ENCODE measurements around the gene MARCHF3.
"Not testable (repeated sequence)": the region's sequence is repeated elsewhere in the genome, so short reads cannot be mapped to it uniquely, and the experiment has no call there.

MARCHF3 gene

DNA sequence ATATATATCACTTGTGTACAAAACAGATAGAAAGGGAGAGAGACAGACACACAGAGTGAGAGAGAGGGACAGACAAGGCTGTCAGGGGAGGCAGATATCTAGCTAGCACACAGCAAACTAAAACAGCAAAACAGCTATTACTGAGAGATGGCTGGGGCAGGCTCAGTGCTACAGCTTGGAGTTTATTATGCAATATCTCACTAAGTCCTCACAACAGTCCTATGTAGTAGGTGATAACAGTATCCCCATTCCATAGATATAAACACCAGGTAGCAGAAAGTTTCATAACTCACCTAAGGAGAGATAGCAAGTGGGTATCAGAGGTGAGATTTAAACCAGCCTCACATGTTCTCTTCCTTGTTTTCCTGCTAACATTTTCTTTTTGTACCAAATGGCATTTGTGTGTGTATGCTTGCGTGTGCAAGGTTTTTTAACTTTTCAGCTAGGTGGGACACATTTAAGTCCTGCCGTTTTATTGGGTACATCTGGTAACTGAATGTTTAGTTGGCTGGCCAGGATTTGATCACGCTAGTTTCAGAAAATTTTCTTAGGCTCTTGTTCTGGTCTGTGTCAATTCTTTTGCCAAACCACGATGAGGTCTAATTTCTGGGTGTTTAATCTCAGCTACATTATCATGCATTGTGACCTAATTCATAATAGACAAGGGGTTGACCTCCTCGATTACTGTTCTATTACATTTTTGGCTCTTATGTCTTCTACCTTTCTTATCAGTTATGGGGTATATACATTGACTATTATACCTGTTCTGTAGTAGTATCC, 148.3 kb downstream of the MARCHF3 start:
- DNase-seq: no peak

DNA sequence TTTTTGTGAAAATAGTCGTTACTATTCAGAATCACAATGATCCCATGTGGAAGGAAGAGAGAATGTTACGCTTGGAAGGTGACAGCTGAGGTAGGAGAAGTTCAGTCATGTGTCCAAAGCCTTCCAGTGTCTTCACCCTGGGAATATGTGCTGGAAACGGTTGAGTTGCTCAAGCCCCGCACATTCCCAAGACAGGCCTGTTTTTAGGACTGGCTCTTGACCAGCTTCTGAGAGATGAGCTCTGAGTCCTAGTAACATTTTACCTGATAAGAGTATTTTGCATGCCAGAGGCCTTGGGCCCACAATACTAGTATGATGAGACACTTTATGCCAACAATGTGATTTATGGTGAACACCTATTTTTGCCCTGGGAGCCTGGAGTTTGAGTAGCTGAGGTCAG, 151.7 kb downstream of the MARCHF3 start:
- DNase-seq: no peak

DNA sequence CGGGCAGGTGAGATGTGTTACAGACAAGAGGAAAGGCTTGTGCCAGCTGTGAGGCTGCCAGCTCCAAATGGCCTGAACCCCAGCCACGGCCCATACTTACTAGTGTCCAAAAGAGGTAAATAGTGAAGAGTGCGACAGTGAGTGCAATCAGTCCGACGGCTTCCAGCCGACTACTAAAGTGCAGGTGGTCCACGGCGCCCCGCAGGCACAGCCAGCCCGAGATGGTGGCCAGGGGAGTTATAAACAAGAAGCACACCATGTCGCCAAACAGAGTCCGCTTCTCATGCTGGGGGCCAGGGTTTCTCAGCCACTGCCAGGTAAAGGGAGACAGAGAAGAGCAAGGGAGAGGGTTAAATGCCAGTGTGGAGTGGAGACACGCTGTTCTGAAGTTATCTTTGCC, 152.3 kb downstream of the MARCHF3 start:
- no peak for DNase-seq

DNA sequence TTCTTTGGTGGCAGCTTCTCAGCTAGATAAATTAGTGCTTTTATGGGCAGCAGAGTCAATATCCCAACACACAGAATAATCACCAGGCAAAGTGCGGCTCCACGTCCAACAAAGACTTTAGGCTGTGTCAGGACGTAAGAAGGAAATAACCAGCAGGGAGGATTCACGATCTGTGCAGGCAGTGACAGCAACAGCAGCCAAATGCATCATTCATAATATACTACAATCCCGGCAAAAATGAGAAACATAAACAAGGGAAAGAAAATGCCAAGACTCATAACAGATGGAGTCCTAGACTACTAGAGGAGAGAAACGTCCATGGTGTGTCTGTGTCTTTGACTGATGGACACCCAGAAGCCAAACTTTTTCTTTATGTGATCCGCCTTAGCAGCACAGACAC, 152.8 kb downstream of the MARCHF3 start:
- DNase-seq: no peak

DNA sequence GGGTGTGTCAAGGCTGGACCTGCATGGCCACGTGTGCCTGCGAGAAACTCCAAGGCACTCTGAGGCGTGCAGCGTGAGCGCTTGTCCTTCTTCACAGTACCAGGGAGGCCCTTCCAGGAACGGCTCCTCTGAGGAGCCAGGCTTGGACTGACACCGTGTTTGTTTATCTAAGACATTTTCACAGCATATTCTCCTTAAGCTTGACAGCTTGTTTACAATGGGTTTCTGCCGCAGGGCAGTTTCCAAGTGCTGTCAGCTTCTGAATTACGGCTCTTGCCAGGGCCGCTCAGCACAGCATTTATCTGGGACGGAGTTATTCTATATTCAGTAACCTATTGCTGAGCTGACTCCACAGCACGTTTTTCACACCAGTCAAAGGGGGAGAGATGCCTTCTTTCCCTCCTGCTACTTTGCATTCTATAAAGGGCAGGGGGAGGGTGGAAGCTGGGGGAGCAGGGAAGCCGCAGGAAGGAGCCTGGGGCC, 155.0 kb downstream of the MARCHF3 start:
- no peak for DNase-seq

DNA sequence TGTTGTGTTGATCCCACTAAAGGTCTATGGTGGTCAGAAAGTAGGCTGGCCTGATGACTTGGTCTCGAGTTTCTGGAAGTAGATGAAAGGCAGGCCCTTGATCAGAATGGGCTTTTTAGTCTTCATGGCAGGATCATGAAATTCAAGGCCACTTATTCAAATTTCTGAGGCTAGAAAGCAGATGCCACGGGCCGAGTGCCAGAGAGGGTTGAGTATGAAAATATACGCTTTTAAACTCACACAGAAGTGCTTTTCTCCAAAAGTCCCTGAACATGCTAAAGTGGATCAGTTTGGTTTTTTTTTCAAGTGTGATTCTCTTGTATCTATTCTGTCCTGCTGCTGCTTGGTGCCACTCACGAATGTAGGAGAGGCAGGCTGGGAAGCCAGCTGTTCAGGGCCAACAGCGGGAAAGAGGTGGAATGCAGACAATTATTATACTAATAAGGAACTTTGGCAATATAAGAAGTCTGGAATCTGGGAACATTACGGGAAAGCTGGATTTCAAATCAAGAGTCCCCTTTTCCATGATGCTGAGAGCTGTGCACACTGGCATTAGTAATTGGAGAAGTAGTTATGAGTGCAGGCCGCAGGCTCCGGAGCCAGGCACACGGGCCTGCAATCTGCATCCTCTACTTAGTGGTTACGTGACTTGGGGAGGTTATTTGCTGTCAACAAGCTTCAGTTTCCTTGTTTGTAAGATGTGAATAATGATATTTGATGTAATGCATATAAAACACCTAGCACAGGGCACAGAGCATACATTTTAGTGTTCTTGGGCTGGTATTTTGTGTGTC, 157.6 kb downstream of the MARCHF3 start:
- DNase-seq: no peak

DNA sequence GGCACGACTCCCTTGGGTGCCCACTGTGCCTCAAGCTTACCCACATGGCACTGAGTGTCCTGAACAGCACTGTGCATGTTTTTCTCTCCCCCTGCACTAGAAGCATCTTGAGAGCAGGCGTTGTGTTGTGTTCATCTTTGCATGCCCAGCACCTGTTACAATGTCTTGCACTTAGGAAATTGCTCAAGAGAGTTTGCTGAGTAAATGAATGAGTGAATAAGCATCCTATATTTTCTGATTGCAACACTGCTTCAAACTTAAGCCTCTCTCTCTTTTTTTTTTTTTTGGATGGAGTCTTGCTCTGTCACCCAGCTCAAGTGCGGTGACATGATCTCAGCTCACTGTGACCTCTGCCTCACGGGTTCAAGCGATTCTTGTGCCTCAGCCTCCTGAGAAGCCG, 158.9 kb downstream of the MARCHF3 start:
- DNase-seq: no peak

DNA sequence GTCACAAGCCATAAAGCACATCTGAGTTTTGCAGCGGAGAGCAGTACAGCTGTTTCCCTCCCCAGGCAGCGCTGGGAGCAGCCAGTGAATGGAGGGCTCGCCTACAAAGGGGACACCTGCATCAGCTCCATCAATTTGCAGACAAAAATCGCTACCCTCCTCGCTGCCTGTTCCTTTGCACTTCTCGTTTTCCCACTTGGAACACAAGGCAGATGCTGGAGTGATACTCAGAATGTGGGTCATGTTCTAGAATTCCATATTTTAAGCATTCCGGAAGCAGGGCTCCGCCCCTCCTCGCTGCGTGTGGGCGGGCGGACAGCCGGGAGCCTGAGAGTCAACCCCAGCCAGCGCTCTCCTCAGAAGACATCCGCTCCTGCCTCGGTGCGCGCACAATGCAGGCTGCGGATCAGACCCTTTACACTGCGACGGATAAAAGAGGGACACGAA, 161.3 kb downstream of the MARCHF3 start:
- DNase-seq: peak in 15 of 56 donors; percentile 10 to 65 (median 26)

DNA sequence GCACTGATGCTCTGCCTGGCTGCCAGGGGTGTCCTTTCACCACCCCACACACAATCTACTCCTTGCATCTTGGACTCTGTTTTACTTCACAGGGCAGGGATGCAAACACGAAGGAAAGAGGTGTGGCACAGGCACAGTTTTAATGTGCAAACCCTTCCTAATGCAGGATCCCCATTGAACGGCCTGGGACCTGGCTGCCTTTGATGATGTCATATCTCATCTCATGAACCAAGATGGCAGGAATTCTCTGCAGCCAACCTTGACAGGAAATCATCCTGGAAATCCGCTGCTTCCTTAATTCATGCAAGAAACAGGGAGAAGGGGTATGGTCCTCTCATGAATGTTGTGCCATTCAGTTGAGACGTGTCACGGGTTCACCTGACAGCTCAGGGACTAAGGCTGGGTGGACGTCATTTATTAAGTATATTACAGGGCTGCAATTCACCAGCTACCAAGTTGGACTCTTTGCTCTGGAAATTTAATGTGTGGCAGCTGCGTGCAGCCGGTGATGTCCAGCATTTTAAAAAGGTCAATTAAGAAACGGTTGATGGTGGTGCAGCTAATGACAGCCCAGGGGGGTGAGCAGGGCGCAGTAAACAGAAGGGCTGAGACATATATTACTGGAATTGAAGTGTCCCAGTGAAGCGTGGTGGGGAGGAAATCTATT, 161.9 kb downstream of the MARCHF3 start:
- no peak for DNase-seq

DNA sequence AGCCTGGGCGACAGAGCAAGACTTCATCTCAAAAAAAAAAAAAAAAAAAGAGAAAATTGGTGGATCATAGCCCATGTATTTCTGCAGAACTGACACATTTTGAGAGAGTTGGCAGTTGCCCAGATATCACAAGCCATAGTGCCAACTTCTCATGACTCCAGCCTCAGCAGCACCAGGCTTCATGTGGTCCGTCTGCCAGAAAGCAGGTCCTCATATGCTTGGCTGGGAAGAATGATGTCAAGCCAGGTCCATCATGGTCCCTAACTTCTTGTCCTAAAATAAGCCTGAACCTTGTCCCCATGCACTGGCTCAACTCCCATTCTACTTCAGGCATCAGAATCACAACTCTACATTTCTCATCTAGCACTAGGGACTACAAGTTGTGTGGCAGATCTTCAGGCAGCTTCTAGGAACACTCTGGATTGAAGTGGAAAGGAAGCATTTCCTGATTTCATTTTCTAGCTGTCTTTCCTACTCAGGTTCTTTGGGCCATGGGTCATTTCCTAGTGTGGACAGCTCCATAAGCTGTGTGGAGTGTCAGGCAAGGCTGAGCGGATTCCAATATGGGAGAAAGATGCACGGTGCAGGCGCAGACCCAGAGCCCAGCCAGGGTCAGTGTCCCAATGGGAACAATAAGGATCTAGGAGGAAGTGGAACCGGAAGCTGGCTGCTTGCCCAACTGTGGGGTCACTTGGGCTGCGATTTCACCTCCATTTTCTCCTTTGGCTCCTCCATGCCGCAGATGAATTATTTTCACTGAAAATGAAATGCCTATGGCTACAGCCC, 163.3 kb downstream of the MARCHF3 start:
- DNase-seq: peak in 3 of 56 donors; percentile 7 to 18 (median 14)

DNA sequence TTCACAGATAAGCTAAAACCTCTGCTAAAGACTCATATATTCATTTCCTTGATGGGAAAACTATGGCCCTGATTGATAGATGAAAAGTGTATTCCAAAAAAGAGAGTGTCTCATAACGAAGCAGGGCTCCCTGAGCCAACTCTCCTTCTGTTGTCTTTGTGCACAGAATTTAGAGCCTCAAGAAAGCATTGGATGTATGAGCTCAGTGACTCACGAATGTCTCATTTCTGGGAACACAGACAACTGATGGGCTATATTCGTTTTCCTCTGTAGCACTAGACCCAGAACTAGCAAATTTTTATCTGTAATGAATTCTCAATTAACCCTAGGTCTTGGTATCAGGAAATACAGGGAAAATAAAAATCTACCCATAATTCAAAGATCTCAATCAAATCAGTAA, 165.1 kb downstream of the MARCHF3 start:
- peak in 1 of 56 donors; percentile 23 for DNase-seq

DNA sequence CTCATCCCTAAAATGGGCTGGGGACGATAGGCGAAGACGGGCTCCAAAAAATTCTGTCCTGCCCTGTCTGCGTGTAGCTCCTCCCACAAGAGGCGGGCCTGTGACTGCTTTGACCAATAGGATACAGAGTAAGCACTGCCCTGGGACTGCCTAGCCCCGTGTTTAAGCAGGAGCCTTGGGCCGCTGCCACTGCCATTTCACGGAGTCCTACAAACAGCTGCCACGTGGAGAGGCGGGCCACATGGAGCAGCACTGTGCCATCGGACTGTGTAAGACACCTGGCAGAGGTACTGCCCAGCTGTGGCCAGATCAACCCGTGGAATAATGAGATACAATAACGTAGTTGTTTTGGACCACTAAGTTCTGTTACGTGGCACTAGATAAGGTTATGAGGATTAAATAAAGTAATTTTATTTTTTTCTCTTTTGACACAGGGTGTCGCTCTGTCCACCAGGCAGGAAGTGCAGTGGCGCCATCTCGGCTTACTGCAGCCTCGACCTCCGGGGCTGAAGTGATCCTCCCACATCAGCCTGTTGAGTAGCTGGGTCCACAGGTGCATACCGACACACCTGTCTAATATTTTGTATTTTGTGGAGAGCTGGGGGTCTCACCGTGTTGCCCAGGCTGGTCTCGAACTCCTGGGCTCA, 166.2 kb downstream of the MARCHF3 start:
- DNase-seq: no peak

DNA sequence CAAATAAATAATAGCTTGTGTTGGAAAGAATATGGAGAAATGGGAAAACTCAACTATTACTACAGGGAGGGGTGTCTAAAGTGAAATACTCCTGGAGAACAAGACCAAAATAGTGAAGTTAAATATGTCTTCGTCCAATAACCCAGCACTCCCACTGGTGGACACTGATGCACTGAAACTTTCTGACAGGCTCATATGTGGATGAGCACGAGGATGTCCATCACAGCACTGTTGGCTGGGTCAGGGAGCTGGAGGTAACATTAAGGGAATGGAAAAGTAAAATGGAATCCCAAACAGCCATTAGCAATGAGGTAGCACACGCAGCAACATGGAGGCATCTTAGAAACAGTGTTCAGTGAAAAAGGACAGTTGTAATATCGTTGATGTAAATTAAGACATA, 167.0 kb downstream of the MARCHF3 start:
- DNase-seq: no peak

DNA sequence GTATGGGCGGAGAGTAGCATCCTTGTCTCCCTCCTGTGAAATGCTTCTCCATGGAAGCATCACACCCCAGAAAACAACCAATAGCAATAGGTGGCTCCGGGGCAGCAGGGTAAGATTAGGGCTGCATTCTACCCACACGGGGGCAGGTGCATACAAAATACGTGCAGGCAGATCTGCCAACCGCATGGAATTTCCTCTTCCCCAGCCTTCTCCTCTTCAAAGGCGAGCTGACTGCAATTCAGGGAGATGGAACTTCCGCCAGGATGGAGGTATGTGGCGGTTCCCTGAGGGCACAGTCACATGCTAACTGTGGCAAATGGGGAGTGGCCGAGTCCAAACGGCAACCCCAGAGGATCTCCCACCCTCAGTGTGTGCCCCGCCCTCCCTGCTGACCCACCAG, 171.9 kb downstream of the MARCHF3 start:
- DNase-seq: no peak

DNA sequence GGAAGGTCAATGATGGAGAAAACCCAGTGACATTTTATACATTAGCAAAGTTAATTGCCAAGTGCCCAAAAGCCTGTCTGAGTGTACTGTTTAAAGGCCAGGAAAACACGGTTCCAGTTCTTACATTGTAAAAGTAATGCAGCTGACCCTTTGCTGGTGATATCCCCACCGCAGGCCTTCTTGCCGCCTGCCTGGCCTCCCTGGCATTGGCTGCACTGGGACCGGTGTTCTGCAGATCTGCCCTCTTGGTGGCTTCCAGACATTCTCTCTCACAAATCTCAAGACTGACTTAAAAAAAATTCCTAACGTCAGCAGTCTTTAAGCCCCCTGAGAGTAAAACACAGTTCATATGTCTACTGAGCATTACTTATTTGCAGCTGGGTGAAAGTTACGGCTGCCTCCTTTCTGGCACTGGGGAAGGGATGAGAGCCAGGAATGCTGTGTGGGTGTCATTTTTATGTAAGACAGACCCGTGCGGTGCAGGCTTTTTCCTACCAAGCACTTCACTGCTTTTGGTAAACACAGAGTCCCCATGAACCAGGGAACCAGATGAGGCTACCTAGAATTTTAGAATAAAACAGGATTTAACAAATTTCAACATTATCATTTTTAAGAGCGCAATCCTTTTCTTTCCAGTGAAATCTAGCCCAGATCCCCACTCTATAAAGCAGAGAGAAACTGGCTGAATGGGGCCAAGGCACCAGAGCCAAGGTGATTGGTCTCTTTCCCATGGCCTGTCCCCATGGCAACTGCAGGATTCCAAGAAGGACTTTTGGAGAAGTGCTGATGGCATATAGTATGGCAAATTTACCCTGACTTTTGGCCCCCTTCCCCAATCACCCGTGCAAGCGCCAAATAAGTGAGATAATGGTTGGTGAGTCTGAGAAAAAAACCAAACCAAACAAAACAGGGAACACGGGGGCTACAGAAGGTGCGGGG, 172.6 kb downstream of the MARCHF3 start:
- peak in 2 of 56 donors; percentile 14 to 30 for DNase-seq

DNA sequence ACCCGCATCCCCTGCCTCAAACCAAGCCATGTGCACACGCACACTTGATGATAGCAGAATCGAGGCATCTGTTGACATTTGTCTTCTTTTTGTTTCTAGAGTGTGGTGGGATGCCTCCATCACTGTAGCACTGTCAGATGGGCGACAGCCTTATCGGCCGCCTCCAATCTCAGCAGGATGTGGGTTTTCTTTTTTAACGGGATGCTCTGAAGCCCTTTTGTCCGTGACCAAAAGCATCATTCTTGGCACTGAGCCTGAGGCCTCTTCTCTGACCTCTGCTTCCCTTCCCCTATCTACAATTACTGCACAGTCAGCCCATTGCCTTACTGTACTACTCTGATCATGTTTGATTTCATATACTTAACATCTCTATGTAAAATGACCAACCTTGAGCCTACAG, 175.1 kb downstream of the MARCHF3 start:
- no peak for DNase-seq

DNA sequence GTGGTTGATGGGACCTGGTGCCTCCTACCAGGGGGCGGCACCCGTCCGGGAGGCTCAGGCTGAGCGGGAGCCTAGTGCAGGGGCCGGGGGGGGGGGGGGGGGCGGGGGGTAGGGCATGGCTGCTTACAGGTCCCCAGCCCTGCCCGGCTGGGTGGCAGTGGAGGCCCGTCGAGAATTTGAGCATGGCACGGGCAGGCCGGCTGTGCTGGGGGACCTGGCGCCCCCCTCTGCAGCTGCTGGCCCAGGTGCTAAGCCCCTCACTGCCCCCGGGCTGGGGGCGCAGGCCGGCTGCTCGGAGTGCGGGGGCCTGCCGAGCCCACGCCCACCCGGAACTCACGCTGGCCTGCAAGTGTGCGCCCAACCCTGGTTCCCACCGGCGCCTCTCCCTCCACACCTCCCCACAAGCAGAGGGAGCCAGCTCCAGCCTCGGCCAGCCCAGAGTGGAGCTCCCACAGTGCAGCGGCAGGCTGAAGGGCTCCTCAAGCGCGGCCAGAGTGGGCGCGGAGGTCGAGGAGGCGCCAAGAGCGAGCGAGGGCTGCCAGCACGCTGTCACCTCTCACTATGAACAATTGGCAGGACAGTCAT, 175.7 kb downstream of the MARCHF3 start:
- DNase-seq: no peak

DNA sequence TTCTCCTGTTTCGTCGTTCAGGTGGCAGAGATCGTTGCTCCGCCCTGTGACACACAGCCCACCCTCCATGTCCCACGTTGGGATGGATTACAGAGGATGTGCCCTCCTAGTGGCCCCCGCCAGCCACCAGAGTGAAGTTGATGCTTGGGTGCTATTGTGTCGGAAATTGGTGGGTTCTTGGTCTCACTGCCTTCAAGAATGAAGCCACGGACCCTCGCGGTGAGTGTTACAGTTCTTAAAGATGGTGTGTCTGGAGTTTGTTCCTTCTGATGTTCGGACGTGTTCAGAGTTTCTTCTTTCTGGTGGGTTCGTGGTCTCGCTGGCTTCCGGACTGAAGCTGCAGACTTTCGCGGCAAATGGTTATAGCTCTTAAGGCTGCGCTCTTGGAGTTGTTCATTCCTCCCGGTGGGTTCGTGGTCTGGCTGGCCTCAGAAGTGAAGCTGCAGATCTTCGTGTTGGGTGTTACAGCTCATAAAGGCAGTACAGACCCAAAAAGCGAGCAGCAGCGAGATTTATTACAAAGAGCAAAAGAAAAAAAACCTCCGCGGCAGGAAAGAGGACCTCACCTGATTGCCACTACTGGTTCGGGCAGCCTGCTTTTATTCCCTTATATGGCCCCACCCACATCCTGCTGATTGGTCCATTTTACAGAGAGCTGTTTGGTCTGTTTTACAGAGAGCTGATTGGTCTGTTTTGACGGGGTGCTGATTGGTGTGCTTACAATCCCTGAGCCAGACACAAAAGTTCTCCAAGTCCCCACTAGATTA, 176.6 kb downstream of the MARCHF3 start:
- DNase-seq: not testable (repeated sequence)

Measured in amygdala (tissue), 56 donors.